HTR-8/SVneo (cell line): ENCODE results near the gene TENM4.

Source experiments
- DNase-seq: peaks from one replicate; pipeline ENCODE4 v3.0.0; 2011; ENCODE audit warnings: low spot score, mixed read lengths; ENCODE audit not compliant: insufficient read length
- FAIRE-seq: peaks from 2 replicates; lab custom pipeline; 2011; peaks lifted over from hg19 to GRCh38; lab: Jason Lieb, UNC

Gene TENM4

DNA sequence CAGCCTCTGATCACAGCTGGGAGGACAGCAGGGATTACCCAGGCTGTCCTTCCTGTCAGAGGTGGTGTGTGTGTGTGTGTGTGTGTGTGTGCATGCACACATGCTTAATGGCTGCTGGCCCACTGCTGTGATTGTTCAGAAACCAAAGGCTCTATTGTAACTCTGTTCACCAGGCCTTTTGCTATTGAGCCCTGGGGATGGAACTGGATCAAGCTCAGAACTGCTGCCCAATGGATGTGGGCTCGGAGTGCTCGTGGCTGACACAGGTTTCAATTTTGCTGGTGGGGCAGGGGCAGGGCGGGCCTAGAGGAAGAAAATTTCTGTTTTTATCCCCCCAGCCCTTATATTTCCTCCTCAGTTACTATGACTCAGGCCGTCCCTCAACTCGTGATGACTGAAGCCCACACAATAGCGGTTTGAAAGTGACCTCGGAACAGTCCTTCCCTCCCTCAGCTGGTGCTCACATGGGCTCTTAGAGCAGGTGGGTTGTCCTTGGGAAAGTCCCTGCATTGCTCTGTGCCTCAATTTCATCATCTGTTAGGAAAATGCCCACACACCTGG is 359.3 kb downstream of the TENM4 start:
- no peak for DNase-seq
- FAIRE-seq: no peak

DNA sequence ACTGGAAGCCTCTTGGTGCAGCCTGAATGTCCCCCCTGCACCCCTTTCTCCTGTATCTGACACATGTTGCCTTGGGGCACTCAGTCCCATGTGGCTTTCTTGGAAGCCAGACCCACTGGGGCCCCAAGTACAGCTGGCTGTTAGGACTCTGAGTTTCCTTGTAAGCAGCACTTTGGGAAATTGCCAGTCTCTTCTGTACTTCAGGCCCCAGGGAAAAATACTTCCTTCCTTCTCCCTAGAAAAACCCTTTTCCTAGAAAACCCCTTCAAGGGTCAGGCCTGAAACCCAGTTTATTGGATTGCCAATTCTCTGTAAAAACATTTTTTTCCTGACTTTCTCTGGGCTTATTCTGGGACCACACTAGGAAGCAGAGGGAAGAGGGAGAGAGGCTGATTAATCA is 360.3 kb downstream of the TENM4 start:
- FAIRE-seq: no peak

DNA sequence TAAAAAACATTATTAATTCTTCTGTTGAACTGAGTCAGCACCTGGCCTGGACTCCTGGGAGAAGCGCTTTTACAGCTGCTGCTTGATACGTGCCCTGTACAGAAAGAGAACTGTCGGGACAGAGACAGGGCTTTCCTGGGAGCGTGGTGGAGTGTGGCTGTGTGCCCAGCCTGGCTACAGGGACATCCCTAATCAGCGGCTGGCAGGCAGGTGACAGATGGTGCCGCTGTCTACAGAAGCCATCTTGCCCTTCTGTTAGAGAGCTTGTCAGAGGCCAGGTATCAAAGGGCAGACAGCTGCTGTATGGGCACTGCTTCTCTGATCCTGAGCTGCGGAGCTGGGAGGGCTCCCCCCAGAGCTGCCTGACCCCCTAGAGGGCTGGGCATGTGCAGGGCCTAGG is 361.8 kb downstream of the TENM4 start:
- DNase-seq: no peak
- no peak for FAIRE-seq

More for the DNA sequence above, 360.3 kb downstream of the TENM4 start:
- no peak for DNase-seq

DNA sequence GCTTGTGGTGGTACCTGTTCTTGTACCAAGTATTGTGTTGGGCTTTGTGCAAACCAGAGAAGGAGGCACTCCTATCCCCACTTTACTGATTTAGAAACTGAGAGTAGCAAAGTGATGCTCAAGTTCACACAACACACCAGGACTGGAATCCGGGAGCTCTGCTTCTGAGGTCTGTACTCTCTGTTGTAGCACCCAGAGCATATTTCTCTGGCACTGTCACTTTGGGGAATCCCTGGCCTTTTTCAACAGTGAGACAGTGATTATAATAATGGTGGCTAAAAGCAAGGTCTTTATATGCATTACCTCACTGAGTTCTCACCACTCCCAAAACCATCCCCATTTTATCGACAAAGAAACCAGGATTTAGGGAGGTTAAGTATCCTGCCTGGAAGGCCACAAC is 362.4 kb downstream of the TENM4 start:
- DNase-seq (no peak), FAIRE-seq (no peak)

DNA sequence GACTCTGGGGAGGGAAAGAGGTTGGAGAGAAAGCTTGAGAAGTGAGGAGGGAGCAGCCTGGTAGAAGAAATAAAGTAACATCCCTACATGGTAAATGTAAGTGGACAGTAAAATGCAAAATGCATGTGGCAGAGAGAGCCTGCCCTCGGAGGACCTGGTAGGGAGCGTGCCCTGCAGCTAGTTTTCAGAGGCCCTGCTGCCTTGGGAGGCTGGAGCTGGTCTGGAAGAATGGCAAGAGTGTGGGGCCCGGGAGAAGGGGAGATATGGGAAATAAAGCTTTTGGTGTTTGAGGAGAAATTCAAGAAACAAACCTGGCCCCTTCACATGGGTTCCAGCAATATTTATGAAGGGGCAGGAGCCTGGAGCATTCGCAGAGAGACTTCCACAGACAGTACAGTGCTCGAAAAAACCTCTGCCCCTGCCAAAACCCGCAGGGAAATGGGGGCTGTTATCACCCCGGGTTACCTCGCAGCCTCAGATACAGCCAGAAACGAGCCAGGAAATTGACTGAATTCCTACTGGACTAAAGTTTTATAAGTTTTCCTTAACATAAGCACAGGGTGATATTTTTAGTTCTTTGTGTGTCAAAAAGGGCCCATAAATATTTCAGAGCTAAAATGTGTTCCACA is 363.0 kb downstream of the TENM4 start:
- DNase-seq (no peak), FAIRE-seq (no peak)

DNA sequence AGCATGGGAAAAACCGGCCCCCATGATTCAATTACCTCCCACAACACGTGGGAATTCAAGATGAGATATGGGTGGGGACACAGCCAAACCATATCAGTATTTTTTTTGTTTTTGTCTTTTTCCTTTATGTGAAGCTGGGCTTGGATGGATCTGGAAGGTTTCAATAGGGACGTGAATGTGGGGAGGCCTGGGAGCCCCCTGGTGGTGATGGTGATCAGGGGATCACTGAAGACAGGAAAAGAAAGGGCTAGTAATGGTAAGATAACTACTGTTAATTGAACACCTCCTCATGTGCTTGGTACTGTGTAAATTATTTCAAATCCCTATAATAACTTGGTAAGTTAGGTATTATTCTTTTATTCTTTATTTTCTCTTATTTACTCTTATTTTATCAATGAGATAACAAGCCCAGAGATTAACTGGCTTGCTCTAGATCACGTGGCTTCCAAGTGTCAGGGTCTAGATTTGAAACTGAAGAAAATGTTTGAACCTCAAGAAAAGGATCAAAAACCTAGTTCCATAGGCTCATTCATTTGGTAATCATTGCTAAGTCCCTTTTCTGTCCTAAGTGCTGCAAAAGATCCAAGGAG is 364.2 kb downstream of the TENM4 start:
- DNase-seq (no peak), FAIRE-seq (no peak)

DNA sequence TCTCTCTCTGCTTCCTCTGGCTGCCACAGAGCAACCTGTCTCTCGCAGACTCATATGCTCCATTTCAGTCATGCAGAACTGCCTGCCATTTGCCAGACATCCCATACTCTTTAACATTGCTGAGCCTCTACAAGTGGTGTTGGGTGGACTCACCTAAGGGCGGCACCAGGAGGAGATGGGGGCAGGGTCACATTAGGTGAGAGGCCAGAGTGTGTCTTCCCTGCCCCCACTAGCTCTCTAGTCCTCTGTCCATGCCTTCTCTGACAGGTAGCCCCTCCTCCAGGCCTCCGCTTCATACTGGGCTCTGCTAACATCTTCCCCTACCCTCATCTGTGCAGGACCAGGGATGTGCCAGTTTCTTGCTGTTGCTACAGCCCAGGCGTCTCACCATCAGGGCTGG is 366.3 kb downstream of the TENM4 start:
- DNase-seq (no peak), FAIRE-seq (no peak)

DNA sequence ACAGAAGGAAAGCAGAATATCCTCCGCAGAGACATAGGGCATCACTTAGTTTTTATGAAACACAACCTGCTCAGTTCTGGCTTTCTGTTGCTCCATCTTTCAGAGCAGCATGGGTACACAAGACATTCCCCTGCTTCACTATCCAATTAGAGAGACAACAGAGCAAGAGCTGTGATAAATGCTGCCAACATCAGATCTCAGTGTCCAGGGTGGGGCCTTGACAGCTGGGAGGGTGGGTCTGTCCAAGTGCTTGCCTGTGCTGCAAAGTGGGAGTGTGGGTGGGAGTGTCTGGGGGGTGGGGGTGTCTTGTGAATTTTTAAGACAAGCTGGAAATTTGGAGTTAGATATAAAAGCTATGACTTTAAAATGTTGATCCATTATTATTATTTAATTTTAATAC is 369.6 kb downstream of the TENM4 start:
- no peak for FAIRE-seq
- no peak for DNase-seq

DNA sequence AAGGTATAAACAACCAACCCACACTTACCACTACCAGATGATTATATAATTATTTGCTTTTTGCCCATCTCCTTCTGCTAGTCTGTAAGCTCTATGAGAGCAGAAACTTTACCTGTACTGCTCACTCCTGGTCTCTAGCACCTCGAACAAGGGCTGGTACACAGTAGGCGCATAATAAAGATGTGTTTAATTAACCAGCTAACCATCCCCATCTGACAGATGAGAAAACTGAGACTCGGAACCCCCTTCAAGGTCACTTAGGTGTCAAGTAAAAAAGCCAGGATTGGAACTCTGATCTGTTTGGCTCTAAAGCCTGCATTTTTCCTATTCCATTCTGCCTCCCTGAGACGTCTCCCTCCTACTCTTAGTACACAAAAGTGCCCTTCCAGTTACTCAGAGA is 370.3 kb downstream of the TENM4 start:
- DNase-seq (no peak), FAIRE-seq (no peak)

DNA sequence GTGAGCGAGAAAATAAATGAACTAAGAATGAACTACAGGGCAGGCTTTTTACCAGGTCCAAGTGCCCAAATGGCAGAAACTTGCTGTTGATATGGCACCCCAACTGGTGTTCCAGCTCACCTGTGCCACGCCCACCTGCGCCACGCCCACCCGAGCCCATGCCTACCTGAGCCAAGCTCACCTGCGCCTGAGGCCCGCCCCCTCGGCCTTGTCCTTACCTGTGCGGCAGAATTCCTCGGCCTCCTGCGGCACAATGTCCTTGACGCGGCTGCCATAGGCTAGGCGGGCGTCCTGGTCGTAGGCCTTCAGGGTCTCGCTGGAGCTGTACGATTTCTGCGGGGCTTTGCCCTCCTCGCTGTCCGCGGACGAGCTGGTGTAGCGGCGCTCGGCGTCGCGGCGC is 371.3 kb downstream of the TENM4 start:
- FAIRE-seq: no peak
- DNase-seq: no peak

DNA sequence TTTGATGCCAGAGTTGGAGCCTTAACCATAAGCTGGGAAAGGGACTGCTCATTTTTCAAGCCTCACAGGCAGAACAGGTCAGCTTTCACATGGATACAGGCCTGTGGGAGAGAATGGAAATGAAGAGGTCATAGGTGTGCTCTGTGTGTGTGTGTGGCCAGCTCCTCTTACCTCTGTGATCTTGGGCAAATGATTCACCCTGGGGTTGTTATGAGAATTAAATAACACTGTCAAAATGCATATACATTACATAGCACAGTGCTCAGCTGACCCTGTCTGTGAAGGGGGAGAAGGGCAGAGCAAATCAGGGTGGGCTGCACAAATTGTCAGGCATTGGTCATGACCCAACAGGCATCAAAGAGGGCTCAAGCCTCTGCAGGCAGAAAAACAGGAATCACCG is 372.5 kb downstream of the TENM4 start:
- peak; percentile 33 for FAIRE-seq
- DNase-seq: no peak

DNA sequence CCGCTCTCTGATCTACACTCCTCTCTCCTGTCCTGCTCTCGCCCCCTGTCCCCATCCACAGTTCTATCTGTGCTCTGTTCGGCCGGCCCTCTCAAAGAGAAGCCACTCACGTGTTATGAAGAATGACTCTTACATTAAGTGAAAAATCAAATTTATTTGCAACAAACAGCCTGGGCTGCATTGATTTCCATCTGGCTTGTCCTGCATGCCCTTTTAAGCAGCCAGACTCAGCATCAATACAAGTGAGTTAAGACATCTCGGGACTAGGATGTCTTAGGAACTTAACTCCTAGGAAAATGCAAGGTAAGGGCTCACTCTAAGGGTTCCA is 373.5 kb downstream of the TENM4 start:
- DNase-seq: no peak
- no peak for FAIRE-seq

DNA sequence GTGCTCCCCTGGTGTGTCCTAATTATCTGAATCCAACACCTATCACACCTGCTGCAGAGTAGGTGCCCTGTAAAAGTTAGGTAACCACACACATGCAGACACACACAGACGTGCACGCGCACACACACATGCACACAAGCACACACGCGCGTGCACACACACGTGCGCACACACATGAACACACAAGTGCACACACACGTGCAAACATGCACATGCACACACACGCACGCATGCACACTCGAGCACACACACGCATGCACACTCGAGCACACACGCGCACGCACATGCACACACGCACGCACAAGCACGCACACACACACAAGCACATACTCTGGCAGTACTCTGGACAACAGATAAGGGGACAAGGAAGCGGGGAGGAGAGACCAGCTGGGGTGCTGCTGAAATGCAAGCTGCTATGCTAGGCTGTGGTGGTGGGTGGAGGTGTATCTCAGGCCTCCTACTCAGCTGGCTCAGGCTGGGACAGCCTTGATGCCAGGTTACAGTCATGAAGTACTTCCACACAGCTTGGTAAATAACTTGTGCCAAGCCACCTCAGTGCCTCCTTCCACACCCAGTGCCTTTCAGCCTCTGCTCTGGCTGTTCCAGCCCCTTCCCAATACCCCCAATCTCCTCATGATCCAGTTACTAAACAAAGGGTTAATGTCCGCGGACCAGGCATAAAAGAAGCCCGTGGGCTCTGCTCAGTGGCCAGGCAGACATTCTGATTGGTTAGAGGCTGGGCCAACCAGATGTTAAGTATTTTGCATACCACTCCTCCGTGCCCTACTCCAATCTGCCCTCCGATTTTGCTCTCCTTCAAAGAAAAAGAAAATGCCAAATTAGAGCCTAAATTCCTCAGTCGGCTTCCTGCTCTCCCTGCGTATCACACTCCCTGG is 374.1 kb downstream of the TENM4 start:
- no peak for DNase-seq
- peak; percentile 93 for FAIRE-seq

DNA sequence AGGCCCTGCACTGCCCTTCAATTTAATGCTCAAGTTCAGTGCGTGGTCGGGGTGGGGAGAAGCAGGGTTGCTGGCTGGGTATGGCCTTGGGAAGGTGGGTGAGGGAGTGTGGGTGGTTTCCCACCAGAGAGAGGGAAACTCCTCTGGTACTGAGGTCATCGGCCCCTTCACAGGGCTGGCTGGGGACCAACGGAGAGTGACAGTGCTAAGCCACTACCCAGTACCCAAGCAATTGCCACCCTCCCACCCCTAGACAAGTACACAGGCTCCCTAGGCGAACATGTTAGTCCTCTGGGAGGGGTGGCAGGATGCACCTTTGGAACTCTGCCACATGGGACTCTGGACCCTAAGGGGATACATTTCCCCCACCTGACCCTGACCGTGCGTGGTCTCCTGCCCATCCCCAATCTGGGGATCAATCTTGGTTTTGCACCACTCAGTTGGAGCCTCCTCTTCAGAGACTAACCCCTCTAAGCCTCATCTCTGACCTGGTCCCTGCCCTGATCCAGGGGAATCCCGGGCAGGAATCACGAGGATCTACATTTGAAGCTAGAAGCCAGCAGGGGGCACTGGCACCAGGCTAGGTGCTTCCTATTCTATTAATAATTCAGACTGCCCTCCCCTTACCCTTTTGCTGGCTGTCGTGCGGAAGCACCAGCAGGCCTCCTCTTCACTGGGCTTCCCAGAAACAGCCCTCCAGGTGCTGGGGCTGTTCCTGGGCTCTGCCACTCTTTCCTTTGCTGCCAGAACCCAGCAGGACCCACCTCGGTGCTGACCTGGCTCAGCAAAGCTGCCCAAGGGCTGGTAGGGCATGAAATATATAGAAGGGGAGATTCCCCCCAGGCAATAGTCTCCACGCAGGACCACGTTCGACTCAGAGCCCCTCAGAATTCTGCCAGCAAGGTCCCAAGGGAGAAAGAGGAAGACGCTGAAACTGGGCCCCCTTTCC is 377.7 kb downstream of the TENM4 start:
- DNase-seq (peak; percentile 43), FAIRE-seq (no peak)

DNA sequence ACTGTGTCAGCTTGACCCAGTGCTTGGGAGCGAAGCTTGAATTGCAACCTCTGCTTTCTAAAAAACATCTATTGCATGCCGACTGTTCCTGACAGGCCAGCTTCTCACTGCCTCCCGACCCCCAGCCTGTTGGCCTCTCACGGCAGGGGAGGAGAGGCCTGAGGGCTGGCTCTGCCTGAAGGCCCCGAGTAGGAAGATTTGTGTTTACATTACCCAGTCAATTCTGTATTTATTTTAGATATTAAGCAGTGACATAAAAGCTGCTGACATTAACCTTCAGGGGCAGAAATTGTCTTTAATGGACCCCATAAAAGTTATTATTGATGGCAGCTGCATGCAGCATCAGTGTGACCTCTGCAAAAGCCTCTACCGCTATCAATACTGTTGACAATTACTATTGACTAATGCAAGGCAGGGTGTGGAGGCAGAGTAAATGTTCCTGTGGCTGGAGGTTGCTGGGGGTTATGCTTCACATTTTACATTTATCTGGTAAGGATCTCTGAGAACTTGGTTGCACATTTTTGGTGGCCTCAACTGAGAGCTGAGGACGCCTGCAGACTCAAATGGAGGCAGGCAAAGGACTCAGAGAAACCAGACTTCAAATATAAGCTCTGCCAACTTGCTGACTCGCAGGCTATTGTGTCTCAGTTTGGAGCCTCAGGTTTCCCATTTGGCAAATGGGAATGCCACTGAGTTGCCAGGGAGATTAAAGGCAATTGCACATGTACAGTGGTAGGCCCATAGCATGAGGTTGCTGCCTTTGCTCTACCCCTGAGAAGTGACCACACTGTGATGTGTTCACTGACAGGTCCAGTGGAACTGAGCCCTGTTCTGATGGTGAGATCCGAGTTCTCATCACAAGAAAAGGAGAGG is 380.5 kb downstream of the TENM4 start:
- no peak for DNase-seq
- no peak for FAIRE-seq

DNA sequence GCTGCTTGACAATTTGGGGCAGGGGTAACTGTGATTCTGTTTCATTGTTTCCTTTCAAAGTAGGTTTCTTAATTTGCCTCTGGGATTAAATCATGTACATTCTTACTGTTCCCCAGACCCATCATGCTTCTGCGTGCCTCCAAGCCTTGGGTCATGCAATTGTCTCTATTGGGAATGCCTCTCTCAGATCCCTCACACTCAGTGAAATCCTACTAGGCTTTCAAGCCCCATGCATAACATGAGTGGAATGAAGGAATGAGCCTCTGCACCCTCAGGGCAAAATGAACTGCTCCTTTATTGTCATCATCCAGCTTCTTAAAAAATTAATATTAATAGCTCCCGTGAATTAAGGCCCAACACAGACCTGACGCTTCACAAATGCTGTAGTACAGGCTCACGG is 381.7 kb downstream of the TENM4 start:
- DNase-seq: no peak
- FAIRE-seq: no peak

DNA sequence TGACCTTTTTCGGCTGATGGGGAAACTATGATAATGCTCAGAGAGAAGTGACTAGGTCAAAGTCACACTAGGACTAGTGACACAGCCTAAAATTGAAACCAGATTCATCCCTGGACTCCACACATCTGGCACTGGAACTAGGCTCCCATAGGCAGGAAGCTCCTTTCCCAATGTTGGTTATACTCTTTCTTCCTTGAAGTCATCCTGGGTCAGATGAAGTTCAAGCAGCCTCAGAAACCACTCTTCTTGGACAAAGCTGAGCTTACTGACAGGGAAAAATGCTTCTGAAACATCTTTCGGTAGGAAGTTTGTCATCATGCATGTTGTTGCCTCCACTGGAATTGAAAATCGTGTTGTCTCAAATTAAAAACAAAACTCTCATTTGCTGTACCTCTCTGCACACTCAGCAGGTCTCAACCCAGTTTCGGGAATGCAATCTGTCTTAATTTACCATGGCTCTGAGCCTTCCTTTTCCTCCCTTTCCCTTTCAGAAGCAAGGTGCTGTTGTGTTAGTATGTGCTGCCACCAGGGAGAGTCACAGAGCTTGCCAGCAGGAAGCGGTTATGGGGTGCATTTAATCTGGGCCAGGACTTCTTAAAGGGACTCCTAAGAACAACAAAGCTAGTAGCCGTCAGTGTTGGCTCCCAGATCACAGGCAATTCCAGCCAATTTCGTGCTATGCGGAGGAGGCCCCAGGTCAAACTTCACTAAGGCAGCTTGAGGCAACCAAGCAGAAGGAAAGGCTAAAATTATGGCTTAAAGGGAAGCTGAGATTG is 384.8 kb downstream of the TENM4 start:
- FAIRE-seq (no peak), DNase-seq (no peak)

DNA sequence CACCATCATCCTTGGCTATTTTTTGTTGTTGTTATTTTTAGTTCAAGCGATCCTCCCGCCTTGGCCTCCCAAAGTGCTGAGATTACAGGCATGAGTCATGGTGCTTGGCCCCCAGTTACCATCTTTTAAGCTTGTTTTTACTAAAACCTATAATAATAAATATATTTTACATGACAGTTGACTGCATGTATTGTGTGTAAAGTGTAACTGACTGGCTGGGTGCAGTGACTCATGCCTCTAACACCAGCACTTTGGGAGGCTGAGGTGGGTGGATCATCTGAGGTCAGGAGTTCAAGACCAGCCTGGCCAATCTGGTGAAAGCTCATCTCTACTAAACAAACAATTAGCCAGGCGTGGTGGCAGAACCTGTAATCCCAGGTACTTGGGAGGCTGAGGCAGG is 386.2 kb downstream of the TENM4 start:
- DNase-seq: no peak
- no peak for FAIRE-seq
